ENCODE measurements around the gene AGPS. TPM values are rescaled to one million over a fixed set of nuclear protein-coding genes. Genes with fewer than 3 reads are reported as not detected.
"Not testable (repeated sequence)": the region's sequence is repeated elsewhere in the genome, so short reads cannot be mapped to it uniquely, and the experiment has no call there.

AGPS gene
- total RNA-seq, 1 donor from 2014 or later = 34.5 TPM

- no peak for DNase-seq (ENCODE audit: low spot score)
These were observed 26.7 kb downstream of the AGPS start for GRCh38 chr2:177419274-177419673.

- no peak for DNase-seq (ENCODE audit: low spot score)
These were observed 29.7 kb downstream of the AGPS start for GRCh38 chr2:177422271-177422670.

- DNase-seq (ENCODE audit: low spot score) = not testable (repeated sequence)
These were observed 31.5 kb downstream of the AGPS start for GRCh38 chr2:177424120-177424519.

- DNase-seq (ENCODE audit: low spot score) = not testable (repeated sequence)
These were observed 32.0 kb downstream of the AGPS start for GRCh38 chr2:177424620-177425019.

- DNase-seq (ENCODE audit: low spot score) = no peak
These were observed 34.7 kb downstream of the AGPS start for GRCh38 chr2:177427316-177427715.

GRCh38 chr2:177427936-177428335 lies 35.4 kb downstream of the AGPS start:
- DNase-seq (ENCODE audit: low spot score) = not testable (repeated sequence)

- DNase-seq (ENCODE audit: low spot score) = no peak
These were observed 37.2 kb downstream of the AGPS start for GRCh38 chr2:177429688-177430325.

- DNase-seq (ENCODE audit: low spot score) = no peak
These were observed 37.8 kb downstream of the AGPS start for GRCh38 chr2:177430411-177430810.

- not testable (repeated sequence) for DNase-seq (ENCODE audit: low spot score)
These were observed 38.6 kb downstream of the AGPS start for GRCh38 chr2:177431111-177431725.

- DNase-seq (ENCODE audit: low spot score) = no peak
These were observed 40.1 kb downstream of the AGPS start for GRCh38 chr2:177432703-177433102.

GRCh38 chr2:177433402-177433801 lies 40.8 kb downstream of the AGPS start:
- DNase-seq (ENCODE audit: low spot score) = no peak

GRCh38 chr2:177434475-177434874 lies 41.9 kb downstream of the AGPS start:
- DNase-seq (ENCODE audit: low spot score) = no peak

- DNase-seq (ENCODE audit: low spot score) = no peak
These were observed 52.6 kb downstream of the AGPS start for GRCh38 chr2:177445200-177445599.

- no peak for DNase-seq (ENCODE audit: low spot score)
These were observed 55.5 kb downstream of the AGPS start for GRCh38 chr2:177448031-177448430.

GRCh38 chr2:177449159-177449558 lies 56.6 kb downstream of the AGPS start:
- DNase-seq (ENCODE audit: low spot score) = no peak

GRCh38 chr2:177455187-177455586 lies 62.6 kb downstream of the AGPS start:
- no peak for DNase-seq (ENCODE audit: low spot score)

- not testable (repeated sequence) for DNase-seq (ENCODE audit: low spot score)
These were observed 67.2 kb downstream of the AGPS start for GRCh38 chr2:177459756-177460155.

GRCh38 chr2:177460973-177461585 lies 68.5 kb downstream of the AGPS start:
- DNase-seq (ENCODE audit: low spot score) = no peak

GRCh38 chr2:177464549-177464948 lies 72.0 kb downstream of the AGPS start:
- DNase-seq (ENCODE audit: low spot score) = no peak

- DNase-seq (ENCODE audit: low spot score) = no peak
These were observed 73.0 kb downstream of the AGPS start for GRCh38 chr2:177465400-177466138.

GRCh38 chr2:177466337-177467195 lies 74.0 kb downstream of the AGPS start:
- DNase-seq (ENCODE audit: low spot score) = no peak

GRCh38 chr2:177467646-177468045 lies 75.1 kb downstream of the AGPS start:
- DNase-seq (ENCODE audit: low spot score) = no peak
